H1 (cell line): ENCODE data around the gene CACNG4. TPM values are rescaled to one million over a fixed set of nuclear protein-coding genes. Genes with fewer than 3 reads are reported as not detected.

Source experiments
- CTCF ChIA-PET: fragments of 300-600 bp; sonication (Branson Sonifier 250); formaldehyde crosslinking; loops from one replicate; lab custom pipeline; 2021; ENCODE audit not compliant: partially characterized antibody; lab: Charles Lee
- POLR2A ChIA-PET: fragments of 300-600 bp; sonication (Branson Sonifier 250); formaldehyde crosslinking; loops from one replicate; lab custom pipeline; 2021; ENCODE audit warnings: inconsistent platforms; ENCODE audit not compliant: partially characterized antibody; lab: Charles Lee
- DNase-seq, 2 experiments: peaks; one replicate each; pipeline versions ENCODE4 v3.0.0 to v3.0.0-alpha.2; 2010 to 2022; ENCODE audit warnings: low spot score in 2 of 2, low read depth in 1 of 2, mixed read lengths in 1 of 2
- FAIRE-seq: peaks from 2 replicates; lab custom pipeline; 2011; peaks lifted over from hg19 to GRCh38; lab: Jason Lieb, UNC
- H2AFZ ChIP-seq: 2 replicates; pipeline ENCODE4 v1.8.1; 2012; ENCODE audit warnings: low read length, inconsistent platforms
- H2AK5ac ChIP-seq: 2 replicates; pipeline ENCODE4 v1.6.1; 2013; ENCODE audit warnings: low read depth, low read length
- H2BK120ac ChIP-seq: replicated peaks from 2 replicates; pipeline ENCODE3; 2013; ENCODE audit warnings: low read depth, low read length, inconsistent platforms
- H2BK12ac ChIP-seq: 2 replicates; pipeline ENCODE4 v1.6.1; 2013; ENCODE audit warnings: low read depth, low read length
- H2BK15ac ChIP-seq: 2 replicates; pipeline ENCODE4 v1.6.1; 2013; ENCODE audit warnings: low read length
- H2BK20ac ChIP-seq: 2 replicates; pipeline ENCODE4 v1.6.1; 2013; ENCODE audit warnings: low read length
- H2BK5ac ChIP-seq: 2 replicates; pipeline ENCODE4 v1.6.1; 2013; ENCODE audit warnings: low read depth, low read length
- H3K14ac ChIP-seq: 2 replicates; pipeline ENCODE4 v1.6.1; 2013; ENCODE audit warnings: inconsistent platforms; ENCODE audit not compliant: insufficient read length
- H3K18ac ChIP-seq: 2 replicates; pipeline ENCODE4 v1.6.1; 2013; ENCODE audit warnings: low read length; ENCODE audit errors: extremely low read depth
- H3K23ac ChIP-seq: 2 replicates; pipeline ENCODE4 v1.6.1; 2013; ENCODE audit warnings: inconsistent platforms; ENCODE audit not compliant: insufficient read length
- H3K23me2 ChIP-seq: 2 replicates; pipeline ENCODE4 v1.6.1; 2013; ENCODE audit warnings: low read depth, low read length
- H3K27ac ChIP-seq: 2 replicates; pipeline ENCODE4 v1.6.1; 2011; ENCODE audit warnings: low read depth, low read length, inconsistent platforms
- H3K27me3 ChIP-seq, 4 experiments: replicated peaks in 1 of 4; 1 replicate in 1 of 4; 2 replicates in 3 of 4; pipeline versions ENCODE4 v1.6.1 to v1.8.1; 2011 to 2013; ENCODE audit warnings: low read length in 3 of 4, mild to moderate bottlenecking in 3 of 4, inconsistent platforms in 2 of 4, mixed read lengths in 2 of 4, moderate library complexity in 1 of 4; ENCODE audit not compliant: control insufficient read depth in 3 of 4, insufficient read depth in 3 of 4; ENCODE audit errors: extremely low read depth in 1 of 4
- H3K36me3 ChIP-seq, 4 experiments: 2 replicates each; pipeline versions ENCODE4 v1.6.1 to v1.8.1; 2011 to 2013; ENCODE audit warnings: mild to moderate bottlenecking in 4 of 4, low read length in 3 of 4, moderate library complexity in 2 of 4, control low read depth in 1 of 4, inconsistent platforms in 1 of 4; ENCODE audit not compliant: insufficient read depth in 4 of 4, control insufficient read depth in 2 of 4
- H3K4ac ChIP-seq: replicated peaks from 2 replicates; pipeline ENCODE3; 2013; ENCODE audit warnings: low read length, low read depth, mixed read lengths, inconsistent platforms; ENCODE audit not compliant: insufficient read length
- H3K4me1 ChIP-seq, 4 experiments: replicated peaks in 1 of 4; 1 replicate in 1 of 4; 2 replicates in 3 of 4; pipeline versions ENCODE4 v1.6.1 to v1.8.1; 2011 to 2013; ENCODE audit warnings: low read length in 3 of 4, inconsistent platforms in 2 of 4, mixed read lengths in 1 of 4; ENCODE audit not compliant: insufficient read depth in 4 of 4, control insufficient read depth in 3 of 4
- H3K4me2 ChIP-seq, 2 experiments: 2 replicates each; pipeline versions ENCODE4 v1.6.1 to v1.8.1; 2011 to 2013; ENCODE audit warnings: low read depth in 2 of 2, low read length in 2 of 2, control low read depth in 1 of 2, inconsistent platforms in 1 of 2, mild to moderate bottlenecking in 1 of 2; ENCODE audit not compliant: insufficient read depth in 1 of 2
- H3K4me3 ChIP-seq, 4 experiments: fragments of 200-600, 300-600 bp in 1 of 4; sonication (generic), shearing (Covaris generic), sonication (Bioruptor Twin) in 1 of 4; 2 replicates each; pipeline versions ENCODE4 v1.5.1 to v1.8.1; 2011 to 2016; ENCODE audit warnings: low read length in 4 of 4, low read depth in 3 of 4, control low read depth in 2 of 4, inconsistent platforms in 2 of 4, mild to moderate bottlenecking in 2 of 4, mixed read lengths in 1 of 4, moderate library complexity in 1 of 4; ENCODE audit not compliant: insufficient read depth in 2 of 4; ENCODE audit errors: extremely low read depth in 1 of 4
- H3K56ac ChIP-seq: replicated peaks from 2 replicates; pipeline ENCODE3; 2013; ENCODE audit warnings: low read depth, mild to moderate bottlenecking, mixed read lengths, low read length, inconsistent platforms; ENCODE audit not compliant: insufficient read length
- H3K79me1 ChIP-seq: 2 replicates; pipeline ENCODE4 v1.6.1; 2013; ENCODE audit warnings: low read depth, low read length, control low read depth
- H3K79me2 ChIP-seq, 2 experiments: 2 replicates each; pipeline versions ENCODE4 v1.6.1 to v1.8.1; 2012 to 2013; ENCODE audit warnings: low read length in 2 of 2, mild to moderate bottlenecking in 2 of 2, inconsistent platforms in 1 of 2; ENCODE audit not compliant: insufficient read depth in 2 of 2, control insufficient read depth in 1 of 2
- H3K9ac ChIP-seq, 4 experiments: replicated peaks in 1 of 4; 1 replicate in 1 of 4; 2 replicates in 3 of 4; pipeline versions ENCODE4 v1.6.1 to v1.8.1; 2011 to 2013; ENCODE audit warnings: low read depth in 3 of 4, low read length in 3 of 4, control low read depth in 2 of 4, mild to moderate bottlenecking in 2 of 4, moderate library complexity in 2 of 4, inconsistent platforms in 1 of 4; ENCODE audit errors: extremely low read depth in 1 of 4
- H3K9me3 ChIP-seq, 2 experiments: 2 replicates each; pipeline versions ENCODE4 v1.6.1 to v1.8.1; 2012 to 2013; ENCODE audit warnings: mild to moderate bottlenecking in 2 of 2, moderate library complexity in 2 of 2, control low read depth in 1 of 2, inconsistent platforms in 1 of 2, low read depth in 1 of 2, low read length in 1 of 2, mixed read lengths in 1 of 2; ENCODE audit not compliant: insufficient read depth in 2 of 2
- H4K20me1 ChIP-seq, 2 experiments: replicated peaks in 1 of 2; 2 replicates each; pipeline versions ENCODE3 to v1.8.1; 2011 to 2013; ENCODE audit warnings: inconsistent platforms in 2 of 2, low read length in 2 of 2, mild to moderate bottlenecking in 1 of 2; ENCODE audit not compliant: insufficient read depth in 2 of 2, control insufficient read depth in 1 of 2
- H4K5ac ChIP-seq: 2 replicates; pipeline ENCODE4 v1.6.1; 2013; ENCODE audit warnings: low read length, low read depth, mixed read lengths, inconsistent platforms; ENCODE audit not compliant: insufficient read length
- H4K8ac ChIP-seq: 2 replicates; pipeline ENCODE4 v1.8.0; 2013; ENCODE audit warnings: mild to moderate bottlenecking, moderate library complexity, low read length, inconsistent platforms; ENCODE audit not compliant: insufficient read depth; ENCODE audit errors: extremely low read depth
- H4K91ac ChIP-seq: replicated peaks from 2 replicates; pipeline ENCODE3; 2013; ENCODE audit warnings: low read length, mixed read lengths, inconsistent platforms; ENCODE audit not compliant: insufficient read length
- ASH2L ChIP-seq: fragments of 200-600, 300-600 bp; sonication (generic); IDR thresholded peaks from one replicate; pipeline ENCODE4 v1.7.1; 2017; ENCODE audit warnings: low read length
- BCL11A ChIP-seq, 2 experiments: IDR thresholded peaks; one replicate each; pipeline ENCODE4 v1.6.1; 2011; ENCODE audit warnings: low read depth in 2 of 2, low read length in 2 of 2, mild to moderate bottlenecking in 2 of 2
- CBX8 ChIP-seq: fragments of 300-800, 300-1000 bp; sonication (generic); IDR thresholded peaks from 2 replicates; pipeline ENCODE4 v1.7.1; 2016; ENCODE audit warnings: low read depth, low read length, borderline replicate concordance
- EGR1 ChIP-seq: IDR thresholded peaks from 2 replicates; pipeline ENCODE4 v1.6.1; 2011; ENCODE audit warnings: low read depth, low read length, borderline replicate concordance
- GTF2F1 ChIP-seq: IDR thresholded peaks from 2 replicates; pipeline ENCODE4 v1.6.1; 2012; ENCODE audit warnings: low read depth, low read length, improper control_type of control experiment, borderline replicate concordance
- JUN ChIP-seq: IDR thresholded peaks from 2 replicates; pipeline ENCODE4 v1.6.1; 2011; ENCODE audit warnings: low read depth, mild to moderate bottlenecking, improper control_type of control experiment, low read length
- POLR2AphosphoS5 ChIP-seq: IDR thresholded peaks from 2 replicates; pipeline ENCODE4 v1.6.1; 2011; ENCODE audit warnings: low read depth, low read length
- POU5F1 ChIP-seq: IDR thresholded peaks from 2 replicates; pipeline ENCODE4 v1.6.1; 2011; ENCODE audit warnings: low read depth, mild to moderate bottlenecking, low read length, moderate library complexity
- SP4 ChIP-seq: IDR thresholded peaks from 2 replicates; pipeline ENCODE4 v1.6.1; 2012; ENCODE audit warnings: low read length, inconsistent platforms
- SRF ChIP-seq: IDR thresholded peaks from 2 replicates; pipeline ENCODE4 v1.6.1; 2011; ENCODE audit warnings: mild to moderate bottlenecking, low read depth, low read length, moderate library complexity
- USF2 ChIP-seq: IDR thresholded peaks from 2 replicates; pipeline ENCODE4 v1.6.1; 2011; ENCODE audit warnings: low read length, improper control_type of control experiment
- ZNF274 ChIP-seq: IDR thresholded peaks from 2 replicates; pipeline ENCODE4 v1.7.0; 2012; ENCODE audit warnings: low read length, borderline replicate concordance; ENCODE audit errors: extremely low read depth
- WGBS, 2 experiments: shearing (Covaris generic) in 1 of 2; methylation state at CpG; one replicate each; pipeline versions ENCODE4 v1.1.6 to v1.1.7; 2013 to 2015; ENCODE audit warnings: low lambda C conversion rate in 2 of 2, mixed read lengths in 2 of 2, inconsistent platforms in 1 of 2, low coverage in 1 of 2, missing lambda C conversion rate in 1 of 2; ENCODE audit not compliant: insufficient replicate concordance in 2 of 2, insufficient coverage in 1 of 2, insufficient read length in 1 of 2; ENCODE audit errors: extremely low coverage in 1 of 2, missing lambda C conversion rate in 1 of 2; 5-methylcytosine and 5-hydroxymethylcytosine counted together
- polyA plus RNA-seq, 7 experiments: library from polyadenylated mRNA; depleted of rRNA in 3 of 7; stranded (reverse) in 5 of 7; unstranded in 2 of 7; fragments of >200 nt in 5 of 7; fragments of 200-250 nt in 2 of 7; gene quantifications; 1 replicate in 5 of 7; 2 replicates in 1 of 7; 4 replicates in 1 of 7; pipeline versions ENCODE4 v1.2.1 to v1.2.3, GENCODE V29; 2011 to 2013; ENCODE audit warnings: missing spikeins in 2 of 7, mixed read lengths in 2 of 7
- total RNA-seq: library from RNA; stranded (reverse); fragmentation: NEBNext Ultra II Directional; extraction: Animal tissue kit (Norgen Biotek cat#: 25700); gene quantifications from 2 replicates; pipeline ENCODE4 v1.2.1, GENCODE V29; 2021

The CACNG4 gene
- total and polyA plus RNA-seq, 2 of the 8 experiments (the other 6 are each of a cell fraction or from before 2014, with no cell fraction given): 3.6 to 5.6 TPM

GRCh38 chr17:66945147-66945835, 19.2 kb upstream of the CACNG4 start:
- WGBS, 2 experiments: 85% methylated on average over 18 of the region's 18 CpGs; no CpG with 5 or more reads in 1 of the 2 experiments
- H3K23ac ChIP-seq: no peak overlapping the region
- no peaks in the 10 kb centered on the region for H3K79me1 ChIP-seq
- POLR2A ChIA-PET: no interaction called here
- H2BK15ac ChIP-seq: no peak overlapping the region
- FAIRE-seq (no peak), DNase-seq (no peak)
- H4K5ac ChIP-seq: no peak overlapping the region
- no peak overlapping the region for H3K9ac ChIP-seq
- H3K79me2 ChIP-seq: no peaks in the 10 kb centered on the region
- H3K27me3 ChIP-seq: 0 out of 7 replicates have a peak, but pooled peaks cover 0 to 3% (median 0%) of the 10 kb centered on the region in 4 experiments
- no peak overlapping the region for H3K4ac ChIP-seq
- H2BK5ac ChIP-seq: no peak overlapping the region
- no peak overlapping the region for H4K8ac ChIP-seq
- TF ChIP-seq SRF (no peak), ZNF274 (no peak), USF2 (no peak), SP4 (no peak), BCL11A (IDR thresholded peaks at IDR 0.05; ENCODE audit: low read depth in 2 of 2, low read length in 2 of 2) (no peak), EGR1 (no peak), POU5F1 (no peak), ASH2L (no peak), CBX8 (no peak), JUN (no peak), POLR2AphosphoS5 (no peak), GTF2F1 (no peak)
- TF ChIP-seq, all 59 proteins: peak for 0
- peaks cover 1 to 10% (median 4%) of the 10 kb centered on the region in 4 experiments; a peak in 4 of 7 replicates for H3K4me1 ChIP-seq
- H3K27ac ChIP-seq: no peak overlapping the region
- H3K18ac ChIP-seq: no peak overlapping the region
- no peaks in the 10 kb centered on the region for H3K9me3 ChIP-seq
- H4K20me1 ChIP-seq: no peaks in the 10 kb centered on the region
- H2BK12ac ChIP-seq: 0 out of 2 replicates have a peak overlapping the region, but pooled peaks have one; percentile 13
- H3K56ac ChIP-seq: no peak overlapping the region
- H2BK120ac ChIP-seq: no peak overlapping the region
- H2AFZ ChIP-seq: 0 out of 2 replicates have a peak overlapping the region, but pooled peaks have one; percentile 10
- H2BK20ac ChIP-seq: no peak overlapping the region
- H4K91ac ChIP-seq: no peak overlapping the region
- no peak overlapping the region for H3K14ac ChIP-seq
- CTCF ChIA-PET: interaction anchor here (0.6 to 2.9 kb wide), 9 partner anchors 7 to 348 kb away, joined by 3 to 23 read pairs (median 4); no protein-coding TSS in a partner anchor
- no peaks in the 10 kb centered on the region for H3K36me3 ChIP-seq
- H3K4me3 ChIP-seq: no peak overlapping the region
- no peak overlapping the region for H2AK5ac ChIP-seq
- H3K23me2 ChIP-seq: no peaks in the 10 kb centered on the region
- H3K4me2 ChIP-seq: no peak overlapping the region
